HG03354 (cell line): ENCODE measurements around the gene ERN1.

Experiments
- ATAC-seq: cut with Tn5 transposase; IDR thresholded peaks from one replicate; pipeline ENCODE4 v1.9.1; 2021; ENCODE audit warnings: mild to moderate bottlenecking; ENCODE audit not compliant: unreplicated experiment, poor library complexity, severe bottlenecking

The ERN1 gene

DNA sequence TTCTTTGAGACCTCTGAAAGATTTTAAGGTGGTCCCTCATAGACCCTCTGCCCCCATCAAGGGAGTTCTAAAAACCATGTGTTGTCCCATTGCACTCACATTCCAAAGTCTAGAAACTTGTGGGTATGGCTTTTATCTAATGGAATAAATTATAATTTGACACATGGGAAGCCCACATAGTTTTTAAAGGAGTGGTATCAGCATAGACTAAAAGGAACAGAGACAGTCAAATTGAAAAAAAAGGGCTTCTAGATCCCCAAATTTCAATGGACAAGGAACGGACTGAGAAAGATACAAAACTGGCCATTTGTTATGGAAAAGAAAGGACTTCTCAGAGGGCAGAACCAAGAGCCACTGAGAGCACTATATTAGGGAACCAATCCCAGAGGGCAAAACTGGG lies 60.8 kb downstream of the ERN1 start:
- ATAC-seq = no peak

DNA sequence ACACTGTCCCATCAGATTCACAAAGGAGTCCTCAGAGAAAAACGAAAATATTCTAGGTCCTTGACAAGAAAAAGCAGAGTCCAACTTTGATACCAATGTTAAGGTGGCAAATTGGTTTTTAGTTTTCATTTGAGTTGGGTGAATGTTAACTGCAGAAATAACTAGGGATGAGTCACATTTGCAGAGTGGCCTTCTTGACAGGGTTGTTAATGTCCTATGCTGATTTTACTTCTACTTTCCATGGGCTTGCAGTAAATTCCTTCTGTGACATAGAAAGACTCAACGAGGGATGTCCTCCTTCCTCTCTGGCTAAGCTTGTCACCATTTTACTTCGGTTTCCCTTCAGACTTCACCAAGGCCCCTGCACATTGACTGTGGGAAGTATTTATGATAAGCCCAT lies 62.3 kb downstream of the ERN1 start:
- no peak for ATAC-seq

DNA sequence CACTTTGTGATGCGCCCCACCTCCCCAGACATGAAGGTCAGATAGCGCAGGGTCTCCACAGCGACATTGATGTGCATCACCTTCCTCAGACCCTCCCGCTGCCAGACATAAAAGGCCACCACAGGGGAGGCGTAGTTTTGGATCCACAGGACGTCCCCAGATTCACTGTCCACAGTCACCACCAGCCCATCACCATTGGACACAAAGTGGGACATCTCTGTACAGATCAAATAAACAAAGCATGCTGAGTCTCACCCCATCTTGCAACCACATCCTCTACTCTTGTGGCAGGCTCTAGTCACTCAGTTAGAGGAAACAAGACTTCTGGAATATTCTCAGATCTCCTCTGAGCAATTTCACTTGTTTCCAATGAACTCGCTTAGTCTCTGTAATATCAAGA lies 63.2 kb downstream of the ERN1 start:
- ATAC-seq = no peak

DNA sequence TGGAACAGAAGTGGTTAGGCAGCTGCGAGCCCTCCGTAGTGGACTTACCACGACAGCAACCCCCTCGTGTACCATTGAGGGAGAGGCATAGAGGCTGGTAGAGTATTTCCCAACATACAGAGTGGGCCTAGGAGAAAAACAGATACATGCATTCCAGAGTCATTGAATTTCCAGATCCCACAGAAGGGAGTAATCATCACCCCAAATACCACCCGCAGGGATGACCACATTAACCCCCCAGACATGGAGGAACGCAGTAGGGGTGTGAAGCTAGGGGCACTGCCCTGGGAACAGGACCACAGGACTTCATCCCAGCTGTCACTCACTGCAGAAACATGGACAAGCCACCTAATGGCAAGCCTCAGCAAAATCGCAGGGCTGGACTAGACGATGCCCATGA lies 64.8 kb downstream of the ERN1 start:
- ATAC-seq = no peak

DNA sequence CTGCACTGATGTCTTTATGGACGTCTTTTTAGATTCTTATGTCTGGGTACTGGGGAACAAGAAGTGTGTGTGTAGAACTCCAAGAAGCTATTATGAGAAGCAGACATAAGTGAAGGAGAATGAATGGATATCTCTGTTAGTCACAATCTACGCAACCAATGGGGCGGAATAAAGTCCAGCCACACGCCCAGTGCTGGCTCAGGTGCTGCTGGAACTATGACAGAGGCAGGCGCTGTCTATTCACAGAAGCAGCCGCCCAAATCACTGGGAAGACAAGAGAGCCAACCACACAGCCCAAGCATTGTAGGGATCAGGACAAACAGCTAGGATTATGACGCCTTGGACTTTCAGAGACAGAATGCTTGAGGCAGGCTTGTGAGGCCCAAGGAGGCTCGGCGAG lies 65.6 kb downstream of the ERN1 start:
- ATAC-seq = no peak

DNA sequence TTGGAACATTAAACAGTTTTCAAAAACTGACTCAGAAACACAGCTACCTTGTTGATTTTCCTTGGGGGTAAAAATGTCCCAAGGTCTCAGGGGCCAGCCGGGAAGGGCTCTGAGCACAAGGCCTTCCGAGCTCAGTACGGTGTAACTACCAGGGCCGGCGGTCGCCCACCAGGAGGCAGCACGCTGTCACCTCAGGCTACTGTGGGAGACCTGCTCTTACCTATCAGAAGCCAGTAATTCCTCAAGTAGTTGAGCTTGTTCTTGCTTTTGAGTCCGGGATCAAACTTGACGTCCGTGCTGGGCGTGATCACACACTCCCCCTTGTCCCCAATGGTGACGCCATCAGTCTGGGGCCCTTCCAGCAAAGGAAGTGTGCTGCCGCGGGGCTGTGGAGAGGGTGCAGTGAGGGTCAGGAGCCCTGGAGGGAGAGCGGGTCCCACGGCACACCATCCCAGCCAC lies 66.1 kb downstream of the ERN1 start:
- no peak for ATAC-seq

DNA sequence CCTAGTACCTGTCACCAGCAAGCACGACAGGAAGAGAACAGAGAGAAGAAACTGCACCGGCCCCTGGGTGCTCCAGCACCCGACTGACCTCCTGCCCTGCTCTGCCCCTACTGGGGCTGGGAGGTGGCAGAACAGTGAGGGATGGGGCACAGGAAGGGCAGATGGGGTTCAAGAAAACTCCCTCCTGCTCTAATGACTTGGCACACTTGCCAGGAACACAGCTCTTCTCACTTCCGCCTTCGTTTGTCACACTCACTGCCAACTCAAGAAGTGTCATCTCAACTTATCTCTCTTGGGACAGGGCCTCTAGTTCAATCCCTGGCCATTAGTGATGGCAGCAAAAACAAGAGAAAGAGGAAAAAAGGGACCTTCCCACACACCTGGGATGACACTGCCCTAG lies 66.9 kb downstream of the ERN1 start:
- no peak for ATAC-seq

DNA sequence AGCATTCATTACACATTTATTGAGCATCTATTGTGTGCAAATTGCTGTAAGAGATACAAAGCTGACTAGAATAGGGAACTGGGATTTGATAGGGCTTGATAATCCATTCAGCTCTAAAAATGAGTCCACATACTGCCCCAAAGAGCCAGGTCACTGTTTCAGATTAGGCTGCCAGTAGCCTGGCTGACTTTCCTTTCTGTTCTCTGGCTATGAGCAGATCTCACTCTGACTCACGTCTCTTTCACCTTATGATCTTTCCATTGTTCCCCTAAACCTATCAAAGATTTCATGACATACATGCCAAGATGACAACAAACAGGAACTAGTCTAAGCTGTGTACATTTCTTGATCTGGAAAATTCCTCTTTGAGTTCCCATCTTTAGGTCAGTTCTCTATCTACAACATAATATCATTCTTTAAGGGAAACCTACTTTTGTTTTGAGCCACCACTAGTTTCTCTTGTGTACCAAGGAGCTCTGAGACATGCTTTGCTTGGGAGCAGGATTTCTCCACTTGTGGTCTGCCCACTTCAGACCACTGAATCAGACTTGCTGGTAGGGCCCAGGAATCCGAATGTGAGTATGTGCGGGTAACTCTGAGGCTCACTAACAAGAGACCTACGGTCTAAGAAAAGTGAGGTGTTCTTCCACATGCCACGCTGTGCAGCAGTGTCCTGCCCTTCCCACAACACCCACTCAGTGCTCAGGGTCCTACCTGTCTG lies 68.6 kb downstream of the ERN1 start:
- peak; percentile 50 for ATAC-seq

DNA sequence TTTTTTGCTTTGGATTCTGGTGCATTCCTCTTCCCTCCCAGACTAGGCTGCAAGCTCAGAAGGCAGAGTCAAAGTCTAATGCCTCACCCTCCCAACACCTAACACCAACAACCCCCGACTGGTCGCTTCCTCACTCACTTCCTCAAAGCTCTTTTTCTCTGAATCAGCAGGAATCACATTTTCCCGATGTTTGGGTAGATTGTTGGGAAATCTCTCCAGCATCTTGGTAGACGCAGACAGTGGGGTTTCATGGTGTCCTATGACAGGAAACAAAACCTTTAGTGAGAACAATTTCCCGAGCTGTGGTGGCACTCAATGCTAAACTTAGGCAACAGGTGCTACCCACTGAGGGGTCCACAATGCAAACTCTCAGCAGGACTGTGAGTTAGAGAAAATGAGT lies 69.6 kb downstream of the ERN1 start:
- ATAC-seq = no peak

DNA sequence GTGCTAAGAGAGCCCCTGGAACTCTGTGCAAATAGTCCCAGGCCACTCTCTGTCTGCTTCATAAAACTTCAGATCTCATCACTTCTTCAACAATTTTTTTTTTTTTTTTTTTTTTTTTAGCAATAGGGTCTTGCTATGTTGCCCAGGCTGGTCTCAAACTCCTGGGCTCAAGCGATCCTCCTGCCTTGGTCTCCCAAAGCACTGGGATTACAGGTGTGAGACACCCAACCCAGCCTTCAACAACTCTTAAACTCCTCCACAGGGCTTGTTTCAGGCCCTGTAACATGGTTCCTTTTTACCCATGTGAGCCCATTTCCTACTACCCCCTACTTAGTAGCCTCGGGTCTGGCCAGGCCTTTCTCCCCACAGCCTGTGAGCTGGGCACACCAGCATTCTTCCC lies 70.2 kb downstream of the ERN1 start:
- ATAC-seq = no peak

DNA sequence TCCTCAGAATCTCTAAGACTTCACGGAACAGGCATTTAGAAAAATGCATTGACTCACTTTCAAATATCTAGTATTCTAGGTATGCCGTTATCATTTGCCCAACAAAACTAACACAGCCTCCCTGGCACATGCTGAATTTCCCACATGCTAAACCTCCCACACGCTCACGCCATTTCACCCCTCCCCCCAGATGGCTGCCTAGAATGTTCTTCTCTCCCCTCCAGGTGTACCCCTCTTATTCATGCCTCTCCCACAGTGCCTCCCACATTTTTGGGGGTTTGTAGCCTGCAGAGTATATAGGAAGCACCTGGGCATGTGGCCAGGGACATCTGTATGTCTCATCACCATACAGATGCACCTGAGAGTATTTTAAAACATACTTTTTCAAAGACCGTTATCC lies 71.3 kb downstream of the ERN1 start:
- ATAC-seq = no peak

DNA sequence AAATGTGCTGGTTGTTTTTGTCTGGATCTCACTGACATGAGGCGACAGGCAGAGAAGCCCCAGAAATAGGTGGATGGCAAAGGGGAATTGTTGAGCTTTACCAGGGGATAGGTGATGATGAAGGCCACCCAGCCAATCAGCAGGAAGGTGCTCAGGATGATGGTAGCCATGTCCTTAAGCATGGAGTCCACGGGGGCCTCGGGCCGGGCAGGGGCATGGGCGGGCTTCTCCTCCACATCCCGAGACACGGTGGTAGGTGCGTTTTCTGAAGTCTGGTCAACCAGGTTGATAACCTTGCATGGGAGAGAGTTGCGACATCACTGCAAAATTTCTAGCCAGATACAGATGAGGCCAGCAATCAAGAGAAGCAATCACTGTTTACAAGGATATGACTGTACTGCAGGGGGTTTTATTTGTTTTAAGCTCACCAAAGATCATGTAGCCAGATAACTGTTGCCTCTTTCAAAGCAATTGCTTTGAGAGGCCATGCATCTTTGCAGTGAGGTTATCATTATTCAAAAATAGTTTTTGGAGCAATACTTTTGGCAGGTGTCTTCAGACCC lies 72.2 kb downstream of the ERN1 start:
- ATAC-seq = no peak

DNA sequence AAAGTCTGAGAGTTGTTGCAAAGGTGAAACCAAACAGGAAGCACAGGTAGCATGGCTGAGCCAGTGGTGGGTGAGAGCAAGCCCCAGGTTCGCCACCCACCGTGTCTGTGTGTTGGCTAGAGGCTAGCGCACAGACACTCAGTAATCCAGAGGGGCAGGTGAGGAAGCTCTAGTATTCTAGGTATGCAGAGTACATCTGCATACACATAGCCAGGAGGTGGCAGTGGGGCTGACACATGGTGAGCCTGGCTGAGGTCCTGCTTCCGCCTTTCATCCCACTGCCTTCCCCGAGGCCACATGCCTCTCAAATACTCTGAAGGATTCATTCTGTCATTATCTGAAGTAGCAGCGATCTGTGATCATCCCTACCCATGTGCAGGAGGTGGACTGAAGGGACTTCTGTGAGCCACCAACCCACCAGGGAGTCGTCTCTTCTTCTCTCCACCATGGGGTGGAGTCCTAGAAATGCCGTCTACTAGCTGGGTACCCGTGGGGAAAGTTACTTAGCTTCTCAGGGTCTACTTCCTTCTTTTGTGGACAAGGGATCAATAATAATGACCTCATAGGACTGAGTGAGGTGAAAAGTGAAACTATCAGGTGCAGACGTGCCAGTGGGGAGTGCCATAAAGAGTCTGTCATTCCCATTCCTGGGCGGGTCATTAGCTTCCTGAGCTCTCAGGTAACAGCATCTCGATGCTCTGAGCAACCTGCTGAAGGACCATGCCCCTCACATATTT lies 73.5 kb downstream of the ERN1 start:
- ATAC-seq = peak; percentile 80

DNA sequence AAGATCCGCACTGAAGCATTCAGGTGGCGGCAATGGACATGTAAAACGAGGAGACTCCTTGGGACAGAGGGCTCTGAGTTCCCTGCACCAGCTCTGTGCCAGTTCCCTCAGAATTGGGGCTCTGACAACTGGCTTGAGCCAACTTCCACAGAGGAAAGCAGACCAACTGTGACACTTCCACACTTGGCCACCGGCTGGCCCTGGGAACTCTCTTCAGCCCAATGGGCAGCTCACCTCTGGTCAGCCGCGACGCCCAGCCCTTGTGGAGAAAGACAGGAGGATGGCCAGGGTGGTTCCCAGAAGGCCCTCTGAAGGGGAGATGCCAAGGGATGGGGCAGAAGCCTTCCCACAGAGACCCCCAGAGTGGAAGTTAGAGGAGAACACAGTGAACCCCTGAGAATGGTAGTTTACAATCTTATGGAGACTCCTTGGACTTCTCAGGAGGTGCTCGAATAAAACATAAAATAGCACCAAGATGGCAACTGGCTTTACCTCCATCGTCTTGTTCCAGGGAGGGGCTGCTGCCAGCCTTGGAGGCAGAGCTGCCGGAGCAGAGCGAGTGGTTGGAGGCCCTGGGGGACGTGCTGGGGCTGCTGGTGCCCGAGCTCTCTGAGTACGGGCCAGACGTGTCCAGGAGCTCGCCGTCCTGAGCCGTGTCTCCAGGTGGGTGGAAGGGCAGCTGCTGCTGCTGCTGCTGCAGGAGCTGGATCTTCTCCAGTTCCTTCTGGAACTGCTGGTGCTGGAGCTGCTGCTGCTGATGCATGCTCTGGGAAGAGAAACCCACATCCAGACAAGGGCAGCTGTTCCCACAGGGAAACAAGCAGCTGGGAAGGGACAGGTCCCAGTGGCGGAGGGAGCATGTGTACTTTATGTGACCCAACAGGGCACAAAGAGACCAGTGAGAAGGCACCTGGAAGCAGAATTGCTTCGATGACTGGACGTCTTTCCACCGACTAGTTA lies 74.5 kb downstream of the ERN1 start:
- no peak for ATAC-seq

DNA sequence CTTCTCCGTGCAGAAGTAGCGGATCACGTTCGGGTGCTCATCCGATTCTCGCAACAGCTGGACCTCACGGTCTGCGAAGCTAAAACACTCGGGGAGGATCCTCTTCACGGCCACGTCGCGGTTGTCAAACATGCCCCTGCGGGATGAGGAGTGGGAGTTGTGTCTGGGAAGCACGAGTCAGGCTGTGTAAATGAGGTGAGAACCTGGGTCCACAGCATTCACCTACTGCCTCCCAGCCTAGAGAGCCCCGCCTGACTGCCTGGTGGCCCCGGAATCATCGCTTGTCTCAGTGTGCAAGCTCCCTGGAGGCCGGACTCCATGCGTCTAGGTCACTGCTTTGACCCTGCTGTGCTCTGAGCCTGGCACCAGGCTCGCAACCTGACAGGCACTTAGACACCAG lies 75.6 kb downstream of the ERN1 start:
- ATAC-seq = no peak

DNA sequence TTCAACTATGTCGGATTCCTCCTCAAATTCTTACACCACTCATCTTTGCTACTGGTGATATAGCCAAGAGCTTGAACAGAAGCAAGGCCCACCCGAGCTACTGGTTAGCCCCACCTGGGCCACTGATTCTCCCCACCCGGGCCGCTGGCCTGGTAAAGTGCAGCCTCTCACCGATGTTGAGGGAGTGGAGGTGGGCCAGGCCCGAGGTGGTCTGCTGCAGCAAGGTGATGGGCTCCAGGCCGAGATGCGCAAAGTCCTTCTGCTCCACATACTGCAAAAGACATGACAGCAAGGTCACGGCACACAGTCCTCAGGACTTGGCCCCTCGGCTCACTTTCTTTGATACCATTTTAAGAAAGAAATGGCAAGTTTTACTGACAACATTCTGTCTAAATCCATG lies 76.8 kb downstream of the ERN1 start:
- ATAC-seq = no peak

DNA sequence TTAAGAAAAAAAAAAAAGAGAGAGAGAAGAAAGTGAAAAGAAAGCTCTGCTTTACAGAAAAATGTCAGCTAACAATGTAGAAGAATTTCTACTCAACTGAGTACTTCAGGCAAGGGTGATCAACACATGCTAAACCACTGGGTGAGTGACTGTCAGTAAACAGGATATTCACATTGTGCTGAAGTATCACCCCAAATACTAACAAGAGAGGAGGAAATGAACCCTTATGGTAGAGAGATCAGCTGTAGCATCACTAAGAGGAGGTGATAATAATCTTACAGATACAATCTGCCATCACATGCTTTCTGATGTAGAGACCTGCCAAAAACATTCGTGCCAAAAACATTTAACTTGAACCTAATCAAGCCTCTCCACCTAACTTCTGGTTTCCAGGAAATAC lies 78.8 kb downstream of the ERN1 start:
- no peak for ATAC-seq

DNA sequence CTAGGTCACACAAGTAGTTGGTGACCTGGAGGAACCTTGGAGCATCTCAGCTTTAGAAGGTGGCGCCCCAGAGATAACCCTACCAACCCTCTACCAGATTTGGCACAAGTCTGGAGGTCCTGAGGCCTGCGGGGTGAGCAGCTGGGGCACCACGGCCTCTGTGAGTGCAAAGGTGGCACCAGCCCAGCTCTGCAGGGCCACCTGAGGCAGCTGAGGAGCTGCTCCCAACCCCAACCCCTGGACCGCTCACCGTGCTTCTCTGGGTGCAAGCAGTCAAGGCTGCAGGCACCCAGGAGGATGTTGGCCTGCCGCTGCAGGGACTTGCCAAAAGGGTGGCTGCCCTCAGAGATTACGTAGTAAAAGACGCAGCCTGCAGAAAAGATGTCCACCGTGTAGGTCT lies 81.1 kb downstream of the ERN1 start:
- no peak for ATAC-seq

DNA sequence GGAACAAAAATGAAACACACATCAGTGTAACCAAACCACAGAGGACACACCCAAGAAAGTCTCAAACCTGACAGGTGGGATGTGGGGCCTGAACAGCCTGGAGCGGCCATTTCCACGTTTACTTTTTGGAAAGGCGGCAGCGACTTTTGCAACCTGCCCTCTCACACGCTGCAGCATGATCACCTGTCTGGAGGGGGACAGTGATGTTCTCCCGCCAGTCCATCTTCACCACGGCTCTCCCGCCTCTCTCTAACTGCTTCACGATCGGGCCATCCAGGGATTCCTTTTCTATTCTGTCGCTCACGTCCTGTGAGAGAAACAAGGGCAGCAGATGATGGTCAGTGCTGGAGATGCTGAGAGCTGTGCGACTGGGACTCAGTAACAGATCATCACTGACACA lies 84.8 kb downstream of the ERN1 start:
- ATAC-seq = no peak
